ENCODE results near the gene KRR1. TPM values are rescaled to one million over a fixed set of nuclear protein-coding genes. Genes with fewer than 3 reads are reported as not detected.

Gene KRR1
- total RNA-seq, 1 experiment from 2014 or later: 192 TPM

DNA sequence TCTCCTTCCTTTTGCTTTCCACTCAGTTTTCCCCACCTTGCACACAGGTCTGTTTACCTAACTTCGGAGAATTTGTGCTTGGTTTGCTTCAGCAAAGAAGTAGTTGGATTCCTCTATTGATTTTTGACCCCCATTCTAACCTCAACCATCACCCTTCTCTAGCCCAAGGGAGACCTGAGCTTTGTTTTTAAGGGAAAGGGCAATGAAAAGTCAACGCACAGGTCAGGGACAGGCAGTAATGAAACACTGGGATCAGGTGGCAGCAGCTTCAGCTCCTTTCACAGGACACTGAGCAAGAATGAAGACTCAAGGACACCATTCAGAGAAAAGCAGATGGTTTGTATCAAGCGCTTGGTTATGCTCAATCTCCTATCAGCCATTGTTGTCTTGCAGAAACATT is 46.9 kb upstream of the KRR1 start:
- ATAC-seq: no peak
- no peak for TF ChIP-seq RAD21 (IDR thresholded peaks at IDR 0.05; ENCODE audit: low read depth)
- TF ChIP-seq FOSL1 (IDR thresholded peaks at IDR 0.05; ENCODE audit: low read depth): no peak
- no peak for TF ChIP-seq CEBPB (IDR thresholded peaks at IDR 0.05; ENCODE audit: low read depth)
- TF ChIP-seq, protein P1, sequence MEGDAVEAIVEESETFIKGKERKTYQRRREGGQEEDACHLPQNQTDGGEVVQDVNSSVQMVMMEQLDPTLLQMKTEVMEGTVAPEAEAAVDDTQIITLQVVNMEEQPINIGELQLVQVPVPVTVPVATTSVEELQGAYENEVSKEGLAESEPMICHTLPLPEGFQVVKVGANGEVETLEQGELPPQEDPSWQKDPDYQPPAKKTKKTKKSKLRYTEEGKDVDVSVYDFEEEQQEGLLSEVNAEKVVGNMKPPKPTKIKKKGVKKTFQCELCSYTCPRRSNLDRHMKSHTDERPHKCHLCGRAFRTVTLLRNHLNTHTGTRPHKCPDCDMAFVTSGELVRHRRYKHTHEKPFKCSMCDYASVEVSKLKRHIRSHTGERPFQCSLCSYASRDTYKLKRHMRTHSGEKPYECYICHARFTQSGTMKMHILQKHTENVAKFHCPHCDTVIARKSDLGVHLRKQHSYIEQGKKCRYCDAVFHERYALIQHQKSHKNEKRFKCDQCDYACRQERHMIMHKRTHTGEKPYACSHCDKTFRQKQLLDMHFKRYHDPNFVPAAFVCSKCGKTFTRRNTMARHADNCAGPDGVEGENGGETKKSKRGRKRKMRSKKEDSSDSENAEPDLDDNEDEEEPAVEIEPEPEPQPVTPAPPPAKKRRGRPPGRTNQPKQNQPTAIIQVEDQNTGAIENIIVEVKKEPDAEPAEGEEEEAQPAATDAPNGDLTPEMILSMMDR (IDR thresholded peaks at IDR 0.05 in 2 of 3, conservative IDR thresholded peaks at IDR 0.05 in 1 of 3; ENCODE audit: borderline replicate concordance in 1 of 3, insufficient read depth in 1 of 3, low read depth in 2 of 3, low read length in 2 of 3): no peak
- TF ChIP-seq ZNF274 (IDR thresholded peaks at IDR 0.05; ENCODE audit: low read depth, low read length): no peak
- TF ChIP-seq SP1 (IDR thresholded peaks at IDR 0.05; ENCODE audit: low read depth): no peak

DNA sequence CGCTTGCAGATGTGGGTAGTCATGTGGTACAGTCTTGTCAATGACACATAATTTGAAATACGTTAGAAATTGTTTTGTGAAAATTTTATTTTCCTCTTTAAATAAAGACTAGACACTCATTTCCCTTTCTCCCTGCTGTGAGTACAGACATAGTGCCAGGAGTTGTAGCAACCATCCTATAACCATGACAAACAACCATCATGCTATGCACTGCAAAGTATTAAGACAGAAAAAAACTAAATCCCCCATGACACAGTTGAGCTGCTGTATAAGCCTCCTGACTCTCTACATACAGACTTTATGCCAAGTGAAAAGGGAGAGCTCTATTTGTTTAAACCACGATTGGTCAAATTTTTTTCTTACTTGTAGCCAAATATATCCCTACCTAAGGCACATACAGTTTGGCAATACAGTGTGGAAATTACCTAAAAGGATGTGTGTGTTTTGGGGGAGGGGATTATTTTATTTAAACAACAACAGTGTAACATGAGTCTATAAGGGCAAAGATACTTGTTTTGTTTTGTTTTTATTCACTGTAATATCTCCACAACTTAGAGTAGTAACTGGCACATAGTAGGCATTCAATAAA is 45.0 kb upstream of the KRR1 start:
- peaks cover 35 to 39% of the 10 kb centered on the region in 2 experiments for H3K4me1 ChIP-seq (ENCODE audit: control insufficient read depth in 1 of 2, insufficient read depth in 2 of 2, low read length in 2 of 2)
- H3K9me2 ChIP-seq (ENCODE audit: insufficient read depth): no peaks in the 10 kb centered on the region
- no peaks in the 10 kb centered on the region for H3K27me3 ChIP-seq (ENCODE audit: insufficient read depth, low read length)
- no peaks in the 10 kb centered on the region for H3K9me3 ChIP-seq (ENCODE audit: control insufficient read depth in 1 of 2, insufficient read depth in 1 of 2, low read depth in 1 of 2, low read length in 2 of 2)
- RAD21 ChIA-PET (ENCODE audit: low non-redundant PET in 1 of 2, low total read pairs in 2 of 2, uncharacterized antibody in 2 of 2, unreplicated experiment in 2 of 2): no interaction called here
- H3K4me2 ChIP-seq (ENCODE audit: low read length): no peak overlapping the region
- H4K20me1 ChIP-seq (ENCODE audit: insufficient read depth): no peaks in the 10 kb centered on the region
- H3K27ac ChIP-seq (ENCODE audit: low read depth, low read length): no peak overlapping the region
- CTCF ChIA-PET: no interaction called here
- no TSS peak for BruUV-seq (replicated peaks)
- no peak overlapping the region for H3K9ac ChIP-seq (ENCODE audit: low read length)
- H3K79me2 ChIP-seq (ENCODE audit: insufficient read depth, low read length): no peaks in the 10 kb centered on the region
- H2AFZ ChIP-seq (ENCODE audit: low read depth, low read length, poor library complexity, severe bottlenecking): no peak overlapping the region
- intact Hi-C loops (cut with micrococcal nuclease): no loop called here
- ATAC-seq (no peak), DNase-seq (ENCODE audit: low read depth, low spot score) (no peak)
- POLR2A ChIA-PET: no interaction called here
- no peak overlapping the region for H3K4me3 ChIP-seq (replicated peaks in 1 of 2; ENCODE audit: low read depth in 1 of 2, low read length in 2 of 2)
- H3K36me3 ChIP-seq (ENCODE audit: control insufficient read depth in 1 of 2, insufficient read depth in 2 of 2, low read length in 2 of 2): no peaks in the 10 kb centered on the region
- no peak for TF ChIP-seq POLR2AphosphoS5 (IDR thresholded peaks at IDR 0.05; ENCODE audit: low read depth, low read length)
- no peak for TF ChIP-seq SP1 (IDR thresholded peaks at IDR 0.05; ENCODE audit: low read depth)
- TF ChIP-seq, protein P2, sequence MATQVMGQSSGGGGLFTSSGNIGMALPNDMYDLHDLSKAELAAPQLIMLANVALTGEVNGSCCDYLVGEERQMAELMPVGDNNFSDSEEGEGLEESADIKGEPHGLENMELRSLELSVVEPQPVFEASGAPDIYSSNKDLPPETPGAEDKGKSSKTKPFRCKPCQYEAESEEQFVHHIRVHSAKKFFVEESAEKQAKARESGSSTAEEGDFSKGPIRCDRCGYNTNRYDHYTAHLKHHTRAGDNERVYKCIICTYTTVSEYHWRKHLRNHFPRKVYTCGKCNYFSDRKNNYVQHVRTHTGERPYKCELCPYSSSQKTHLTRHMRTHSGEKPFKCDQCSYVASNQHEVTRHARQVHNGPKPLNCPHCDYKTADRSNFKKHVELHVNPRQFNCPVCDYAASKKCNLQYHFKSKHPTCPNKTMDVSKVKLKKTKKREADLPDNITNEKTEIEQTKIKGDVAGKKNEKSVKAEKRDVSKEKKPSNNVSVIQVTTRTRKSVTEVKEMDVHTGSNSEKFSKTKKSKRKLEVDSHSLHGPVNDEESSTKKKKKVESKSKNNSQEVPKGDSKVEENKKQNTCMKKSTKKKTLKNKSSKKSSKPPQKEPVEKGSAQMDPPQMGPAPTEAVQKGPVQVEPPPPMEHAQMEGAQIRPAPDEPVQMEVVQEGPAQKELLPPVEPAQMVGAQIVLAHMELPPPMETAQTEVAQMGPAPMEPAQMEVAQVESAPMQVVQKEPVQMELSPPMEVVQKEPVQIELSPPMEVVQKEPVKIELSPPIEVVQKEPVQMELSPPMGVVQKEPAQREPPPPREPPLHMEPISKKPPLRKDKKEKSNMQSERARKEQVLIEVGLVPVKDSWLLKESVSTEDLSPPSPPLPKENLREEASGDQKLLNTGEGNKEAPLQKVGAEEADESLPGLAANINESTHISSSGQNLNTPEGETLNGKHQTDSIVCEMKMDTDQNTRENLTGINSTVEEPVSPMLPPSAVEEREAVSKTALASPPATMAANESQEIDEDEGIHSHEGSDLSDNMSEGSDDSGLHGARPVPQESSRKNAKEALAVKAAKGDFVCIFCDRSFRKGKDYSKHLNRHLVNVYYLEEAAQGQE (IDR thresholded peaks at IDR 0.05; ENCODE audit: low read depth): no peak
- TF ChIP-seq SRF (IDR thresholded peaks at IDR 0.05; ENCODE audit: low read depth): no peak
- no peak for TF ChIP-seq CEBPB (IDR thresholded peaks at IDR 0.05; ENCODE audit: low read depth)
- no peak for TF ChIP-seq RAD21 (IDR thresholded peaks at IDR 0.05; ENCODE audit: low read depth)
- no peak for TF ChIP-seq CBX3 (IDR thresholded peaks at IDR 0.05; ENCODE audit: low read depth)
- TF ChIP-seq ELF1 (IDR thresholded peaks at IDR 0.05; ENCODE audit: borderline replicate concordance, low read depth): no peak
- TF ChIP-seq, protein P3, sequence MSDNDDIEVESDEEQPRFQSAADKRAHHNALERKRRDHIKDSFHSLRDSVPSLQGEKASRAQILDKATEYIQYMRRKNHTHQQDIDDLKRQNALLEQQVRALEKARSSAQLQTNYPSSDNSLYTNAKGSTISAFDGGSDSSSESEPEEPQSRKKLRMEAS (IDR thresholded peaks at IDR 0.05): no peak
- no peak for TF ChIP-seq YY1 (IDR thresholded peaks at IDR 0.05; ENCODE audit: extremely low read depth, insufficient replicate concordance, low read depth, low read length)
- no peak for TF ChIP-seq ZFX (IDR thresholded peaks at IDR 0.05)
- TF ChIP-seq JUND (IDR thresholded peaks at IDR 0.05): no peak
- TF ChIP-seq SIN3A (IDR thresholded peaks at IDR 0.05; ENCODE audit: low read depth): no peak
- no peak for TF ChIP-seq ZNF274 (IDR thresholded peaks at IDR 0.05; ENCODE audit: low read depth, low read length)

More for the DNA sequence above, 46.9 kb upstream of the KRR1 start:
- intact Hi-C loops (cut with micrococcal nuclease): no loop called here
- Histone ChIP-seq H3K9me2 (ENCODE audit: insufficient read depth) (no peaks in the 10 kb centered on the region), H3K36me3 (ENCODE audit: control insufficient read depth in 1 of 2, insufficient read depth in 2 of 2, low read length in 2 of 2) (no peaks in the 10 kb centered on the region), H3K4me2 (ENCODE audit: low read length) (no peak overlapping the region), H2AFZ (ENCODE audit: low read depth, low read length, poor library complexity, severe bottlenecking) (no peak overlapping the region), H4K20me1 (ENCODE audit: insufficient read depth) (no peaks in the 10 kb centered on the region), H3K4me3 (replicated peaks in 1 of 2; ENCODE audit: low read depth in 1 of 2, low read length in 2 of 2) (no peak overlapping the region), H3K4me1 (ENCODE audit: control insufficient read depth in 1 of 2, insufficient read depth in 2 of 2, low read length in 2 of 2) (peaks cover 20 to 23% of the 10 kb centered on the region in 2 experiments), H3K27ac (ENCODE audit: low read depth, low read length) (no peak overlapping the region), H3K27me3 (ENCODE audit: insufficient read depth, low read length) (no peaks in the 10 kb centered on the region), H3K79me2 (ENCODE audit: insufficient read depth, low read length) (no peaks in the 10 kb centered on the region), H3K9me3 (ENCODE audit: control insufficient read depth in 1 of 2, insufficient read depth in 1 of 2, low read depth in 1 of 2, low read length in 2 of 2) (no peaks in the 10 kb centered on the region), H3K9ac (ENCODE audit: low read length) (no peak overlapping the region)
- no peak for DNase-seq (ENCODE audit: low read depth, low spot score)
- ChIA-PET CTCF (no interaction called here), POLR2A (no interaction called here), RAD21 (ENCODE audit: low non-redundant PET in 1 of 2, low total read pairs in 2 of 2, uncharacterized antibody in 2 of 2, unreplicated experiment in 2 of 2) (interaction anchor here in 1 of 2 experiments (0.5 kb wide), 1 partner anchor 162 kb away, joined by 3 read pairs; no protein-coding TSS in a partner anchor)
- no TSS peak for BruUV-seq (replicated peaks)

Measured in HCT116 (cell line).